GM21825 (cell line): ENCODE data around the gene PTPRO.

Experiments used
- ATAC-seq: cut with Tn5 transposase; IDR thresholded peaks from one replicate; pipeline ENCODE4 v1.9.1; 2021; ENCODE audit warnings: mild to moderate bottlenecking, moderate library complexity; ENCODE audit not compliant: unreplicated experiment

PTPRO gene

DNA sequence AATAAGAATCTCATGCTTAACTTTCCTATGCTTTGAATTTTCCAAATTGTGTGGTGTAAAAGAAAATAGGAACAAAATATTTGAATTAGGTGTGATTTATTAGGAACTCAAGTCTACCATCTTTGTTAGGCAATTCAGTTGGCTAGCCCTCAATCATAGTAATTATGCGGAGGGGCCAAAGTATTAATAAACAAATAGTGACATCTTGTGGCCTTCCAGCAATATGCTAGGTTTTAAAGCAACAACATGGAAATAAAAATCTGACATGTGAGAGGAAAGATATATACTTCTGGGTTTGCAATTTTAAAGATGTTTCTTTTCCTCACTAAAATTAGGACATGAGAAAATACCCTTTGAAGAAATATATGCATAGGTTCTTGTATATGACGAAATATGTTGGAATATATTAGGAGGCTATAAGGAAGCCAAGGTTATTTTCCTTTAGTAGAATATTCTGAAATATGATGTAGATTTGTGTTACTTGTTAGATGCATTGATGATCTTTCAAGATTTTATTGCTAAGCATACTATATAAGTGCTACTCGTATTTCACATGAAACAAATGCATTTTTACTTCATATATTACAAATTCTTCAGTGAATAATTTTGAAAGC, 200.4 kb downstream of the PTPRO start:
- ATAC-seq: no peak

GRCh38 chr12:15525441-15525840, 203.1 kb downstream of the PTPRO start:
- no peak for ATAC-seq

- ATAC-seq: peak; percentile 99
Measured at GRCh38 chr12:15526033-15526432, 203.7 kb downstream of the PTPRO start.

- ATAC-seq: no peak
Measured at GRCh38 chr12:15527201-15528080, 205.1 kb downstream of the PTPRO start.

GRCh38 chr12:15528666-15529065, 206.4 kb downstream of the PTPRO start:
- ATAC-seq: no peak

GRCh38 chr12:15530361-15530760, 208.1 kb downstream of the PTPRO start:
- no peak for ATAC-seq

- ATAC-seq: peak; percentile 72
Measured at GRCh38 chr12:15532364-15532977, 210.2 kb downstream of the PTPRO start.

- ATAC-seq: peak; percentile 79
Measured at GRCh38 chr12:15534322-15534721, 212.0 kb downstream of the PTPRO start.

- no peak for ATAC-seq
Measured at GRCh38 chr12:15534874-15535273, 212.6 kb downstream of the PTPRO start.

GRCh38 chr12:15535352-15535781, 213.1 kb downstream of the PTPRO start:
- no peak for ATAC-seq

GRCh38 chr12:15536446-15536845, 214.1 kb downstream of the PTPRO start:
- ATAC-seq: no peak

- ATAC-seq: no peak
Measured at GRCh38 chr12:15538881-15539280, 216.6 kb downstream of the PTPRO start.

- ATAC-seq: no peak
Measured at GRCh38 chr12:15540005-15540404, 217.7 kb downstream of the PTPRO start.

GRCh38 chr12:15540469-15540872, 218.2 kb downstream of the PTPRO start:
- ATAC-seq: no peak

GRCh38 chr12:15541996-15542631, 219.8 kb downstream of the PTPRO start:
- ATAC-seq: no peak

- no peak for ATAC-seq
Measured at GRCh38 chr12:15543347-15543746, 221.0 kb downstream of the PTPRO start.

- ATAC-seq: no peak
Measured at GRCh38 chr12:15544589-15544988, 222.3 kb downstream of the PTPRO start.

- ATAC-seq: no peak
Measured at GRCh38 chr12:15545334-15545733, 223.0 kb downstream of the PTPRO start.

GRCh38 chr12:15546102-15546701, 223.9 kb downstream of the PTPRO start:
- peak; percentile 85 for ATAC-seq

DNA sequence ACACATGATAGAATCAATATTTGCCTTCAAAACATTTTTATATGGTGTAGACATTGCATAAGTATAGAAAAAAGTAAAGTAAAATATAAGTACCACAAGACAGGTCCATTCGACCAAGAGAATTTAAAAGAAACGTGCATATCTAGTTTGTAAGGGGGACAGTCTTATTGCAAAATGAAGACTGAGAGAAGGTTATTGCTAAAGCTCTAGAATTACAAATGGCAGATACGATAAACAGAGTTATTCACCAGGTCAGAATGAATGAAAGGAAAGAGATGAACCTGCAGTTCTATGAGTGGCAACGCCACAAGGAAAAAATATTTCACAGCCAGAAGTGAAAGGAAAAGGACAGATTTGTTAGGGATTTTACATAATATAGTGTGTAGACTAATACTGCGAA, 224.8 kb downstream of the PTPRO start:
- no peak for ATAC-seq

DNA sequence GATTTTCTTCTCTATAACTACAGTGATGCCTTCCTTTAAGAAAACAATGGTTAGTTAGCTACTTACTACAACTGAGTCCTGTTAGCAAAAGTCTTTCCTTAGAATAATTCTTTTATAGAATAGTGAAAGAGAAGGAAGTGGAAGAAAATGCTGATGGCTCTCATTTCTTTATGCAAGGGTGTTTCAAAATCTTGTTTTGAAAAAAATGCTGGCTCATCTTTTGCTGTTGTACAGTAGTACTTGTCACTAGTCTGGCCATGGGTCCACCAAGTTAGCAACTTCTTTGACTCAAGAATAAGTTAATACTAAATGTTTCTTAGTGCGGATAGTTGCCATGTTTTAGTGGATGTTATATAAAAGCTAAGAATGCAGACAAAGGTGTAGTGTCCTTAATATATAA, 225.4 kb downstream of the PTPRO start:
- no peak for ATAC-seq
